ENCODE measurements around the gene RNF6. TPM values are rescaled to one million over a fixed set of nuclear protein-coding genes. Genes with fewer than 3 reads are reported as not detected.
A peak's percentile ranks its signal among the peaks of the same experiment; 100 is the strongest.

RNF6 gene
- polyA plus RNA-seq, 1 of the 3 experiments (the other 2 are of a cell fraction) = 13.8 TPM

GRCh38 chr13:26220575-26220974 is 1.5 kb downstream of the RNF6 start:
- peaks cover 10% of the 10 kb centered on the region for H3F3A ChIP-seq (replicated peaks; ENCODE audit: insufficient read depth)
- no peak for DNase-seq
- peak overlapping the region; percentile 77 for H3K4me2 ChIP-seq
- 51% methylated on average over 2 of the region's 2 CpGs for WGBS (ENCODE audit: low lambda C conversion rate)
- TF ChIP-seq EZH2phosphoT487 (IDR thresholded peaks at IDR 0.05; ENCODE audit: borderline replicate concordance, low read depth) = no peak
- TF ChIP-seq CHD2 (IDR thresholded peaks at IDR 0.05; ENCODE audit: low read length, partially characterized antibody) = no peak
- TF ChIP-seq FOSL2 (IDR thresholded peaks at IDR 0.05; ENCODE audit: borderline replicate concordance, low read depth) = peak; percentile 26; the same call in 1 of the 2 replicates
- H3K27me3 ChIP-seq (ENCODE audit: insufficient read depth) = no peaks in the 10 kb centered on the region
- H2AFZ ChIP-seq (ENCODE audit: low read depth) = no peak overlapping the region
- peaks cover 48 to 51% of the 10 kb centered on the region in 2 experiments for H3K36me3 ChIP-seq (replicated peaks in 1 of 2; ENCODE audit: control insufficient read depth in 1 of 2, insufficient read depth in 2 of 2, low read length in 1 of 2)
- ChIA-PET CTCF (interaction anchor here (0.6 to 2.3 kb wide), 5 partner anchors 34 to 1734 kb away, joined by 3 to 7 read pairs (median 5); no protein-coding TSS in a partner anchor), POLR2A (no interaction called here)
- H3K4me1 ChIP-seq (ENCODE audit: control insufficient read depth in 1 of 2, insufficient read depth in 2 of 2, low read depth in 1 of 2, low read length in 1 of 2) = peaks cover 0 to 10% of the 10 kb centered on the region in 2 experiments; a peak in 3 of 4 replicates
- H4K20me1 ChIP-seq (ENCODE audit: insufficient read depth) = no peaks in the 10 kb centered on the region
- no peaks in the 10 kb centered on the region for H3K9me3 ChIP-seq
- H3K4me3 ChIP-seq (ENCODE audit: low read depth in 2 of 2, low read length in 1 of 2) = peak overlapping the region; percentile 82 to 88; a peak in 3 of 4 replicates
- H3K9ac ChIP-seq = peak overlapping the region; percentile 99; the same call in 1 of the 2 replicates
- H3K27ac ChIP-seq (ENCODE audit: low read depth in 2 of 2, low read length in 1 of 2) = peak overlapping the region in 1 of 2 experiments; percentile 98; a peak in 2 of 4 replicates
- H3K79me2 ChIP-seq (ENCODE audit: insufficient read depth) = peaks cover 25% of the 10 kb centered on the region
- no peaks in the 10 kb centered on the region for H3K9me2 ChIP-seq

GRCh38 chr13:26219726-26220125 is 2.4 kb downstream of the RNF6 start:
- Histone ChIP-seq H3K9ac (no peak overlapping the region), H3K4me3 (ENCODE audit: low read depth in 2 of 2, low read length in 1 of 2) (0 out of 4 replicates have a peak overlapping the region, but pooled peaks of 1 of the 2 experiments have one; percentile 88), H2AFZ (ENCODE audit: low read depth) (no peak overlapping the region), H4K20me1 (ENCODE audit: insufficient read depth) (no peaks in the 10 kb centered on the region), H3K9me3 (no peaks in the 10 kb centered on the region), H3K79me2 (ENCODE audit: insufficient read depth) (peaks cover 25% of the 10 kb centered on the region), H3F3A (replicated peaks; ENCODE audit: insufficient read depth) (peaks cover 10% of the 10 kb centered on the region), H3K9me2 (no peaks in the 10 kb centered on the region), H3K4me1 (ENCODE audit: control insufficient read depth in 1 of 2, insufficient read depth in 2 of 2, low read depth in 1 of 2, low read length in 1 of 2) (peaks cover 0 to 10% of the 10 kb centered on the region in 2 experiments; a peak in 3 of 4 replicates), H3K27me3 (ENCODE audit: insufficient read depth) (no peaks in the 10 kb centered on the region), H3K36me3 (replicated peaks in 1 of 2; ENCODE audit: control insufficient read depth in 1 of 2, insufficient read depth in 2 of 2, low read length in 1 of 2) (peaks cover 57 to 60% of the 10 kb centered on the region in 2 experiments), H3K4me2 (peak overlapping the region; percentile 77), H3K27ac (ENCODE audit: low read depth in 2 of 2, low read length in 1 of 2) (no peak overlapping the region)
- TF ChIP-seq MEF2A (IDR thresholded peaks at IDR 0.05; ENCODE audit: borderline replicate concordance, low read depth) = no peak
- no peak for TF ChIP-seq CHD2 (IDR thresholded peaks at IDR 0.05; ENCODE audit: low read length, partially characterized antibody)
- no peak for TF ChIP-seq TEAD4 (IDR thresholded peaks at IDR 0.05; ENCODE audit: borderline replicate concordance, insufficient read depth)
- no peak for TF ChIP-seq YY1 (IDR thresholded peaks at IDR 0.05; ENCODE audit: low read depth)
- TF ChIP-seq IRF3 (IDR thresholded peaks at IDR 0.05; ENCODE audit: low read depth, low read length) = no peak
- no peak for TF ChIP-seq USF1 (IDR thresholded peaks at IDR 0.05; ENCODE audit: borderline replicate concordance, low read depth)
- no peak for TF ChIP-seq MXI1 (IDR thresholded peaks at IDR 0.05; ENCODE audit: low read depth, low read length)
- no peak for TF ChIP-seq FOXM1 (IDR thresholded peaks at IDR 0.05; ENCODE audit: low read depth)
- TF ChIP-seq FOSL2 (IDR thresholded peaks at IDR 0.05; ENCODE audit: borderline replicate concordance, low read depth) = no peak
- no peak for TF ChIP-seq GABPA (IDR thresholded peaks at IDR 0.05; ENCODE audit: low read depth)
- ChIA-PET POLR2A (no interaction called here), CTCF (interaction anchor here (2.3 kb wide), 1 partner anchor 35 kb away, joined by 7 read pairs; no protein-coding TSS in a partner anchor)
- 88% methylated on average over 1 of the region's 1 CpG for WGBS (ENCODE audit: low lambda C conversion rate)
- no peak for DNase-seq
